ENCODE results near the gene CORIN.

Gene CORIN

DNA sequence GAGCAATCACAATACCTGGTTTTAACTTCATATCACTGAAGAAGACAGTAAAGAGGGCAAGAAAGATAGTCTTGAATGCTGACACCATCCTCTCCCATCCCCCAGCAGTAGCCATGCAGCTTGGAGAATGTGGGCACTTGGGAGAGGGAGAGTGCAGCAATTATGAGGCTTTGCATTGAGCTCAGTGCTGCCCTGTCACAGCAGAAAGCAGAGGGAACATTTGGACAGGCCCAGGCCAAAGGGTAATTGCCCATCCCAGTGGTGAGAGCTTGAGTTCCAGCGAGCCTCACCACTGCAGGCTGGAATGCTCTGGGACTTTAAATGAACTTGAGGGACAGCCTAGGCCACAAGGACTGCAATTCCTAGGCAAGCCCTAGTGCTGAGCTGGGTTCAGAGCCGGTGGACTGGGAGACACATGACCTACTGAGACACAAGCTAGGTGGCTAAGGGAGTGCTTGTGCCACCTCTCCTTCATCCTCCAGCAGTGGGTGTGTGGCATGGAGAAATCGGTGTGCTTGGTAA, 36.3 kb downstream of the CORIN start:
- Histone ChIP-seq H3K27ac (no peak overlapping the region), H3K4me2 (no peak overlapping the region), H3K9ac (no peak overlapping the region), H3K4me3 (no peak overlapping the region), H3K27me3 (no peaks in the 10 kb centered on the region), H3K4me1 (no peaks in the 10 kb centered on the region), H3K36me3 (no peaks in the 10 kb centered on the region), H3K9me3 (replicated peaks in 1 of 11) (peaks cover 0 to 8% (median 0%) of the 10 kb centered on the region in 11 experiments; a peak in 2 of 22 replicates), H4K20me1 (no peaks in the 10 kb centered on the region)
- TF ChIP-seq Cebpa-rat (IDR thresholded peaks at IDR 0.05): no peak

DNA sequence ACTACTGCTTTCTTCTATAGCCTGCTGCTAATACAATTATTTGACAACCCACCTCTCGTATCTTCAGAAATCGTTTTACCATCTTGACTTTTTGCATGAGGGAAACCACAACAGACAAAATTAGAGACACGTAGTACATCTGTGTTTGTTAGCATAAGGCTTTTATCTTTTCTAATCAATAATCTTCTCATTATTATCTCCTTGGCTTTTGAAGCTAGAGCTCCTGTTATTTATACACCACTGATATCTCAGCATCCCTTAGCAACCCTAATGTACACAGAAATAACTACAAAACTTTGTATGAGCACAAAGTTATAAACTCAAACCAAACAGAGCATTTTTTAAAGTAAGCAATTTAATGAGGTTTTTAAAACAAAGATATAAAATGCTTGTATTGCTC, 39.7 kb downstream of the CORIN start:
- Histone ChIP-seq H3K4me1 (no peaks in the 10 kb centered on the region), H3K4me2 (no peak overlapping the region), H3K27me3 (no peaks in the 10 kb centered on the region)

DNA sequence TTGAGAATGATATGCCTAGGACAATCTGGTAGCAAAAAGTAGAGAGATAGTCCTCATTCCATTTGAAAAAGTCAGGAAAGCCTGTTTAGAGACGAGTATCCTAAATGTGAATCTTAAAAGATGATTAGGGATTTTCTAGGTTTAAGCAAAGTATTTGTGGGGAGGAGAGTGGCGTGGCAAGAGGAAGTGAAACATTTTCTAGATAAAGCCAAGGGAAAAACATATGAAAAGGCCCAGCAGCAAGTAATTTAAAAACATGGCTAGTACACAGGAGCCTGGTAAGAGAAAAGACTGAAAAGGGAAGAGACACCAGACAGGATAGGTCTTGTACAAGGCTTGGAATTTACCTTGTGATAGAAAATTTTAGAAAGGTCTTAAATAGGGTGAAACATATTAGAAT, 45.9 kb downstream of the CORIN start:
- no peaks in the 10 kb centered on the region for H4K20me1 ChIP-seq
- H3K9me3 ChIP-seq (replicated peaks in 1 of 11): no peaks in the 10 kb centered on the region
- no peak overlapping the region for H3K9ac ChIP-seq
- no peak for TF ChIP-seq Cebpa-rat (IDR thresholded peaks at IDR 0.05)
- H3K36me3 ChIP-seq: no peaks in the 10 kb centered on the region
- peak overlapping the region in 3 of 11 experiments; percentile 22 to 50 (median 35); a peak in 4 of 22 replicates for H3K4me2 ChIP-seq
- no peaks in the 10 kb centered on the region for H3K27me3 ChIP-seq
- no peak overlapping the region for H3K27ac ChIP-seq
- no peak overlapping the region for H3K4me3 ChIP-seq
- peaks cover 0 to 14% (median 0%) of the 10 kb centered on the region in 10 experiments; a peak in 6 of 20 replicates for H3K4me1 ChIP-seq

More for the DNA sequence above, 39.7 kb downstream of the CORIN start:
- no peaks in the 10 kb centered on the region for H3K36me3 ChIP-seq
- no peaks in the 10 kb centered on the region for H4K20me1 ChIP-seq
- H3K4me3 ChIP-seq: no peak overlapping the region
- 0 out of 22 replicates have a peak, but pooled peaks cover 0 to under 1% (median 0%) of the 10 kb centered on the region in 11 experiments for H3K9me3 ChIP-seq (replicated peaks in 1 of 11)
- no peak overlapping the region for H3K9ac ChIP-seq
- TF ChIP-seq Cebpa-rat (IDR thresholded peaks at IDR 0.05): no peak
- H3K27ac ChIP-seq: no peak overlapping the region

- TF ChIP-seq Cebpa-rat (IDR thresholded peaks at IDR 0.05): no peak
- H3K9me3 ChIP-seq (replicated peaks in 1 of 11): no peaks in the 10 kb centered on the region
- no peaks in the 10 kb centered on the region for H4K20me1 ChIP-seq
- no peak overlapping the region for H3K9ac ChIP-seq
- H3K27ac ChIP-seq: no peak overlapping the region
- H3K4me2 ChIP-seq: no peak overlapping the region
- H3K4me3 ChIP-seq: no peak overlapping the region
- no peaks in the 10 kb centered on the region for H3K36me3 ChIP-seq
- peaks cover 0 to 14% (median 0%) of the 10 kb centered on the region in 10 experiments; a peak in 6 of 20 replicates for H3K4me1 ChIP-seq
- no peaks in the 10 kb centered on the region for H3K27me3 ChIP-seq
Observed at GRCh38 chr4:47790105-47790504, 47.8 kb downstream of the CORIN start.

DNA sequence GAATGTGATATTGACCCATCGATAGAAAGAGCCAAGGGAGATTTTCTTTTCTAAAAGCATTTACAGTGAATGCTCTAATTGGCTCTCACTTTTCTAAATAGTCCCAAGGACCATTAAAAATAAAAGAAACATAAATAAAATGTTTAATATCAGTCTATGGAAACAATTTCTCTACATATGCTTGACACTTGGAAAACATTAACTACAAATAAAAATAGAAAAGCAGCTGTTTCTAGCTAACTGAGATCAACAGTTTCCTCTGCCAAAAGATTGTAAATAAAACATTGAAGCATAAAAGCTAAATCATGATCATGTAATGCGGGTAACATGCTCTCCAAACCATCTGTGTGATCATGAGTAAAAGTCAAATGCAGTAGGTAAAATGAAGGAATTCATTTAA, 49.7 kb downstream of the CORIN start:
- no peaks in the 10 kb centered on the region for H3K36me3 ChIP-seq
- H3K4me1 ChIP-seq: peaks cover 0 to 14% (median 0%) of the 10 kb centered on the region in 10 experiments; a peak in 6 of 20 replicates
- H3K9me3 ChIP-seq (replicated peaks in 1 of 11): no peaks in the 10 kb centered on the region
- no peak overlapping the region for H3K9ac ChIP-seq
- H3K4me2 ChIP-seq: no peak overlapping the region
- no peaks in the 10 kb centered on the region for H4K20me1 ChIP-seq
- TF ChIP-seq Cebpa-rat (IDR thresholded peaks at IDR 0.05): no peak
- H3K27me3 ChIP-seq: no peaks in the 10 kb centered on the region
- H3K27ac ChIP-seq: no peak overlapping the region
- H3K4me3 ChIP-seq: no peak overlapping the region

DNA sequence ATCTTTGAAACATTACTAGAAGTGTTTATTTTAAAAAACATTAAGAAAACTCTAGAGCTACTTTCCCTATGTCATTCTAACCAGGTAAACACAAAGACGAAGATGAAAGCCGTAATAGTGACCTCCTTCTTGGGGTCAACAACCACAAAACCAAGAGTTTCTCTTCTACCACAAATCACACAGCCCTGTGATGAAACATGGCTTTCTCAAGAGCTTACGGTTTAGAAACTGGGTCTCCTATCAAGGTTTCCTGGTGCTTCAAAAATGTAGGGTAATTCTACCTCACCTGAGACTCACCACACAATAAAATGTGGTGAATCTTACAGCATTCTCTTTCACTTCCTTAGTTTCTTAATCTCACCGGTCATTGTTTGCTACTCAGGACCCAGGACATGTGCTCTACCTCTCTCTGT, 50.9 kb downstream of the CORIN start:
- Histone ChIP-seq H3K4me2 (no peak overlapping the region), H3K36me3 (no peaks in the 10 kb centered on the region), H3K4me3 (no peak overlapping the region), H3K27me3 (no peaks in the 10 kb centered on the region), H3K9me3 (replicated peaks in 1 of 11) (peaks cover 0 to 2% (median 0%) of the 10 kb centered on the region in 11 experiments; a peak in 2 of 22 replicates), H3K4me1 (peaks cover 0 to 5% (median 0%) of the 10 kb centered on the region in 10 experiments; a peak in 4 of 20 replicates), H3K9ac (no peak overlapping the region), H3K27ac (no peak overlapping the region), H4K20me1 (no peaks in the 10 kb centered on the region)
- no peak for TF ChIP-seq Cebpa-rat (IDR thresholded peaks at IDR 0.05)

- no peak overlapping the region for H3K9ac ChIP-seq
- no peak overlapping the region for H3K4me3 ChIP-seq
- H3K36me3 ChIP-seq: no peaks in the 10 kb centered on the region
- H3K4me1 ChIP-seq: no peaks in the 10 kb centered on the region
- H3K27ac ChIP-seq: no peak overlapping the region
- TF ChIP-seq Cebpa-rat (IDR thresholded peaks at IDR 0.05): no peak
- no peaks in the 10 kb centered on the region for H4K20me1 ChIP-seq
- H3K27me3 ChIP-seq: no peaks in the 10 kb centered on the region
- peaks cover 0 to 14% (median 7%) of the 10 kb centered on the region in 11 experiments; a peak in 9 of 22 replicates for H3K9me3 ChIP-seq (replicated peaks in 1 of 11)
- no peak overlapping the region for H3K4me2 ChIP-seq
Observed at GRCh38 chr4:47785153-47785552, 52.7 kb downstream of the CORIN start.

- Histone ChIP-seq H3K36me3 (no peaks in the 10 kb centered on the region), H3K9me3 (replicated peaks in 1 of 11) (peaks cover 0 to 14% (median 7%) of the 10 kb centered on the region in 11 experiments; a peak in 9 of 22 replicates), H3K4me2 (no peak overlapping the region), H3K4me3 (no peak overlapping the region), H3K4me1 (no peaks in the 10 kb centered on the region), H3K27ac (no peak overlapping the region), H3K27me3 (no peaks in the 10 kb centered on the region), H3K9ac (no peak overlapping the region), H4K20me1 (no peaks in the 10 kb centered on the region)
- TF ChIP-seq Cebpa-rat (IDR thresholded peaks at IDR 0.05): no peak
Observed at GRCh38 chr4:47784222-47784621, 53.6 kb downstream of the CORIN start.

DNA sequence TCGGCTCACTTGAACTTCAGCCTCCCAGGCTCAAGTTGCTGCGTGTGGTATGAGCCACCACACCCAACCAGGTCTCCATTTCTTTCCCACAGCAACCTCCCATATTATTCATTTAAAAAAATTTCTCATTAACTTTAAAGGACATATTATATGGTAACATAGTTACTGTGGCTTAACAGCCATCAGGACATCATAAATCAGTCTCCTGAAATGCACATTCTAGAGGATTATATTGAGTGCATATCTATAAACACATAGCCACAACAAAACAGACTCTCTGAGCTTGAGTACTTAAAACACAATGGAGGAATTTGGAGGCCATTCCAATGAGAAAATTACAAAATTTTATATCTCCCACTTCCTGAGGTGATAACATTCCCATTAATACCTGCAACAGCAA, 61.5 kb downstream of the CORIN start:
- Histone ChIP-seq H3K4me3 (no peak overlapping the region), H3K36me3 (no peaks in the 10 kb centered on the region), H3K4me1 (peaks cover 0 to 2% (median 0%) of the 10 kb centered on the region in 10 experiments; a peak in 1 of 20 replicates), H3K27me3 (no peaks in the 10 kb centered on the region), H3K4me2 (no peak overlapping the region), H4K20me1 (no peaks in the 10 kb centered on the region), H3K27ac (no peak overlapping the region), H3K9ac (no peak overlapping the region), H3K9me3 (replicated peaks in 1 of 11) (peaks cover 0 to 9% (median 5%) of the 10 kb centered on the region in 11 experiments; a peak in 9 of 22 replicates)
- TF ChIP-seq Cebpa-rat (IDR thresholded peaks at IDR 0.05): no peak

DNA sequence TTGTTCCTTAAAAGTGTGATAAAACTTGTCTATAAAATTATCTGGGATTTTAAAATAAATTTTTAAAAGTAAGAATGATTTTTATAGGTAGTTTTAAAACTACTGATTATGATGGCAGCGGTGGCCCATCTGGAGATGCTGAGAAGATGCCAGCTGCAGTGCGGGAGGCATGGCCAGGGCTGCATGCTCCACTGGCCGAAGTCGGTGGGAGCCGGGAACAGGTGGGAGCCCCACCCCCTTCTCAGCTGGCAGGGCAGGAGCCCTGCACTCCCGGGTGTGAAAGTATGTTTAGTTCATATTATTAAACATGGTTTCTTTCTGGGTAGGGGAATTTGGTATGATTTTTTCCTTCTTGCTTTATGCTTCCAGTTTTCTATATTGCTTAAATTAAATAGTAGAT, 63.8 kb downstream of the CORIN start:
- Histone ChIP-seq H3K27ac (no peak overlapping the region), H3K9ac (no peak overlapping the region), H3K4me3 (no peak overlapping the region), H3K36me3 (no peaks in the 10 kb centered on the region), H4K20me1 (no peaks in the 10 kb centered on the region), H3K27me3 (no peaks in the 10 kb centered on the region), H3K9me3 (replicated peaks in 1 of 11) (peaks cover 0 to 4% (median 0%) of the 10 kb centered on the region in 11 experiments; a peak in 2 of 22 replicates), H3K4me1 (peaks cover 0 to 2% (median 0%) of the 10 kb centered on the region in 10 experiments; a peak in 1 of 20 replicates), H3K4me2 (no peak overlapping the region)
- TF ChIP-seq Cebpa-rat (IDR thresholded peaks at IDR 0.05): no peak
